ENCODE results near the gene ANKRD53.

Gene ANKRD53

DNA sequence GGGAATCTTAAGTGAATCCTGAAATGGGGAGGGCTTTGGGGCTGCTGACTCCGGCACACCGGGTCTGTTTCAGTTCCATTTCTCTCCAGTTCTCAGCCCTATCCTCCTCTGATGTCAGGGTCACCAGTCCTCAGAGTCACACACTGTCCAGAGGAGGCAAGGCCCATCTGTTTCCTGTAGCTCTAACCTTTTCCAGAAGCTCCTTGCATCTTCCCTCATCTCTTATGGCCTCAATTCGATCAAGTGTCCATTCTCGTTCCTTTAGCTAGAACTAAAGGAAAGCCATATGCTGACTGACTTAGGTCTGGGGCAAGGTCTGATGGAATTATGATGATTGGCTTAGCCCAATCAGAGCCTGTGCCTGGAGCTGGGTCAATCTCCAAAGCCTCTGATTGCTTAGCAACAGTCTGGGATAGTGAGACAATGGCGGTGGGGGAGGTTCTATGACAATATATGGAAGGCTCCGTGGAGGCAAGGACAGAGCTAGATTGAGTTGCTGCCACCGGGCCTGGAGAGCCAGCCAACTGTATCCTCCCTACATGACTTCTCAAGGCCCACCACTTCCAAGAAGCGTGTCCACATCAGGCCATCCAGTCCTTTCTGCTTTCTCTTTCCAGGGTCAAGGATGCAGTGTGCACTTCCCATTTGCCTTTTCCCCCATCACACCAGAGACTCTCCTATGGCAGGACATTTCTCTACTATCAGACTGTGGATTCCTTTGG, 5.2 kb downstream of the ANKRD53 start:
- TF ChIP-seq, protein P1, sequence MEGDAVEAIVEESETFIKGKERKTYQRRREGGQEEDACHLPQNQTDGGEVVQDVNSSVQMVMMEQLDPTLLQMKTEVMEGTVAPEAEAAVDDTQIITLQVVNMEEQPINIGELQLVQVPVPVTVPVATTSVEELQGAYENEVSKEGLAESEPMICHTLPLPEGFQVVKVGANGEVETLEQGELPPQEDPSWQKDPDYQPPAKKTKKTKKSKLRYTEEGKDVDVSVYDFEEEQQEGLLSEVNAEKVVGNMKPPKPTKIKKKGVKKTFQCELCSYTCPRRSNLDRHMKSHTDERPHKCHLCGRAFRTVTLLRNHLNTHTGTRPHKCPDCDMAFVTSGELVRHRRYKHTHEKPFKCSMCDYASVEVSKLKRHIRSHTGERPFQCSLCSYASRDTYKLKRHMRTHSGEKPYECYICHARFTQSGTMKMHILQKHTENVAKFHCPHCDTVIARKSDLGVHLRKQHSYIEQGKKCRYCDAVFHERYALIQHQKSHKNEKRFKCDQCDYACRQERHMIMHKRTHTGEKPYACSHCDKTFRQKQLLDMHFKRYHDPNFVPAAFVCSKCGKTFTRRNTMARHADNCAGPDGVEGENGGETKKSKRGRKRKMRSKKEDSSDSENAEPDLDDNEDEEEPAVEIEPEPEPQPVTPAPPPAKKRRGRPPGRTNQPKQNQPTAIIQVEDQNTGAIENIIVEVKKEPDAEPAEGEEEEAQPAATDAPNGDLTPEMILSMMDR (IDR thresholded peaks at IDR 0.05; ENCODE audit: borderline replicate concordance, insufficient read depth, low read depth, low read length): no peak
- no peak overlapping the region for H3K4me3 ChIP-seq (ENCODE audit: low read depth, low read length)

DNA sequence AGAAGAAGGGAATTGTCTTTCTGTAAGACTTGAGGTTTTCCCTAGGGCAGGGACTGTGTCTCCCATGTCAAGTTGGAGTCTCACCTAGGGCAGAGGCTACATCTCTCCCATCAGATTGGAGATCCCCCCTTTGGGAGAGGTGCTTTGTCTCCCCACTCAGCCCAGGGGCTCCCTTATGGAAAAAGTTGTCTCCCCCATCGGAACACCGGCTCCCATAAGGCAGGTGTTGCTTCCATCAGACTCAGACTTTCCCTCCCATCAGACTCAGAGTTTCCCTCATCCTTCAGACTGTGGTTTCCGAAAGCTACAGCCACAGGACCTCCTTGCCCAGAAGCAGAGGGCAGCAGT, 5.8 kb downstream of the ANKRD53 start:
- TF ChIP-seq, protein P1 (IDR thresholded peaks at IDR 0.05; ENCODE audit: borderline replicate concordance, insufficient read depth, low read depth, low read length): no peak
- H3K4me3 ChIP-seq (ENCODE audit: low read depth, low read length): no peak overlapping the region

DNA sequence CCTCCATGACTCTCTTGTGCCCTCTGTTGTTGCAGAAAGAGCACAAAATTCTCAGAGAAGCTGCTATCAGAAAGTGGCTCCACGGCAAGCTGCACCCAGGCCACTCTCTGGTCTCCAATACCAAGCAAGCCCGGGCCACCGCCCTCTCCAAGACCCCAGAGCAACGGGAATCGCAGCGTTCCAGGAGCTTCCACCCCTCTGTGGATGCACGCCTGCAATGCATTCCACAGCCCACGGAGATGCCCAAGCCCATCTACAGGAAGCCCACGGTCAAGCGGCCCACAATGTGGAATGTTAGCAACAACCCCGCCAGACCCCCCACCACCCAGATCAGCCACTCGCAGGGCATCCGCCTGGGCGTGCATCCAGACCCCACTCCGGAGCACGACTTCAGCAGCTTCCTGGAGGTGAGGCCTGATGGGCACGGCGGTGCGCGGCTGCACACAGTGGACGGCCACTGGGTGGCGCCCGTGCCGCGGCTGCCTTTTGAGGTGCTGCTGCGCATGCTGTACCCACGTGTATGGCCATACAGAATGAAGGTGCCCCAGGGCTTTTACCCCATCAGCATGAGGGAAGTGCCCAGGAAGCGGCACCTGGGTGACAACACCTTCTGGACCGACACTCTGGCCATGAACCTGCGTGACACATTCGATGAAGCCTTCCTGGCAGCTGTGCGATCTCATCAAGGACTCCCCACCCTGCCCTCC, 6.3 kb downstream of the ANKRD53 start:
- TF ChIP-seq, protein P1 (IDR thresholded peaks at IDR 0.05; ENCODE audit: borderline replicate concordance, insufficient read depth, low read depth, low read length): peak; percentile 98
- H3K4me3 ChIP-seq (ENCODE audit: low read depth, low read length): no peak overlapping the region

DNA sequence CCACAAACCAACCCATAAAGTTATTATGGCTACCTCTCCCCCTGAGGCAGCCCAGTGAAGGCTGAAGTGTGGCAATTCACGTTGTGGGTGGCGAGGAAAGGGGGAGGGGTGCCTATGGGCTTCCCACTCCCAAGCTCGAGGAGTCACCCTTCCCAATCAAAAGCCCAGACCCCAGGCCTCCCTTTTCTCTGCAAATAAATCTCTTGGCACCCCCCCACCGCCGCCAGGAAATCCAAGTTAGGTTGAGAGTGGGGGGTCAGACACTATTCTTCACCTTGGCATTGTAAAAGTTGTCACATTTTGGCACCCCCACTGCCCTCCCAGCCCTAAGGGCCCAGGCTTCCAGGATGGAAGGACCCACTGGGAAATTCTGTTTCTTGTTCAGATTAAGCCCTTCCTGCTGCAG, 6.9 kb downstream of the ANKRD53 start:
- TF ChIP-seq, protein P1 (IDR thresholded peaks at IDR 0.05; ENCODE audit: borderline replicate concordance, insufficient read depth, low read depth, low read length): no peak
- H3K4me3 ChIP-seq (ENCODE audit: low read depth, low read length): no peak overlapping the region

DNA sequence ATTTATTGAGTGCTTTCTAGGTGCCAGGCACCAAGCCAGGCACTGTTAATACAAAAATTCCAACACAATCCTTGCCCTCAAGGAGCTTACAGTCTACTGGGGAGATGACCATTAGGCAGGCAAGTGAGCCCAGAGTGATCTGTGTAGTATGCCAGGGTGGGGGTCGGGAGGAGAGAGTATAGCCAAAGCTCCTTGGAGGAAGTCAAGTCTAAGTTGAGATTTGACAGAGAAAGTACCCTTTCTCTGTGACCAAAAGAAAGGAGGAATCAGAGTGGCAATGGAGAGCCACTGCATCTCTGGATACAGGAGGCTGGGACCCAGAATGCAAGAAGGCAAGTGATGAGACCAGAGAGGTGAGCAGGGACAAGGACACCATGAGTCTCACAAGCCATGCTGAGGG, 7.5 kb downstream of the ANKRD53 start:
- H3K4me3 ChIP-seq (ENCODE audit: low read depth, low read length): no peak overlapping the region
- TF ChIP-seq, protein P1 (IDR thresholded peaks at IDR 0.05; ENCODE audit: borderline replicate concordance, insufficient read depth, low read depth, low read length): no peak

DNA sequence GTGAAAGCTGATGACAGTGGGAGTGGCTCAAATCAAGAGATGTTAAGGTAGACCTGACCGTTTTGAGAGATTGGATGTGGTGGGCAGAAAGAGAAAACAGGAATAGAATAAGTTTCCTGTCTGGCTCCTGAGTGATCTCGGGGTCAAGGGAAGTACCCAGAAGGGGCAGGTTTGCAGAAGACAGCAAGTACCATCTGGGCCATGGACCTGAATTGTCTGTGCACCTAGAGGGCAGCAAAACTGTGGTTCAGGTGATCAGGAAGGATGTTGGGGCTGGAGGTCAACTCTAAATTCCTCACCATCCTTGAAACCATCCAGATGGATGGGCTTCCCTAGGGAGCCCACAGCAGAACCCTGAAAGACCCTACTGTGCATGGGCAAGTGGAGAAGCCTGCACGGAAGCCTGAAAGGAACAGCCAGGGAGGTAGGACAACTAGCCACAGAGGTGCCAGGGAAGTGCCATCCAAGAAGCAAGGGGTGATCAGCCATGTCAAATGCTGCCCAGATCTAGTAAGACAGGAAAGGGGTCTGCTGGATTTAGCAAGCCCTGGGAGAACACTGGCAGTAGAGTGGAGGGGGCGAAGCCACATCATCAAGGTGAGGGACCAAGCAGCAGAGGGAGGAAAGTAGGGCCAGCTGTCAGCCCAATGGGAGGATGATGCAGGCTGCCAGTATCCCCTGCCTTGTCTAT, 8.2 kb downstream of the ANKRD53 start:
- H3K4me3 ChIP-seq (ENCODE audit: low read depth, low read length): no peak overlapping the region
- TF ChIP-seq, protein P1 (IDR thresholded peaks at IDR 0.05; ENCODE audit: borderline replicate concordance, insufficient read depth, low read depth, low read length): no peak
